ENCODE results near the gene RNF31. TPM values are rescaled to one million over a fixed set of nuclear protein-coding genes. Genes with fewer than 3 reads are reported as not detected.
"Not testable (repeated sequence)": the region's sequence is repeated elsewhere in the genome, so short reads cannot be mapped to it uniquely, and the experiment has no call there.

Gene RNF31
- polyA plus RNA-seq, 12 donors, result 27.3 to 75.4 (median 35.6) TPM; not detected in 1

DNA sequence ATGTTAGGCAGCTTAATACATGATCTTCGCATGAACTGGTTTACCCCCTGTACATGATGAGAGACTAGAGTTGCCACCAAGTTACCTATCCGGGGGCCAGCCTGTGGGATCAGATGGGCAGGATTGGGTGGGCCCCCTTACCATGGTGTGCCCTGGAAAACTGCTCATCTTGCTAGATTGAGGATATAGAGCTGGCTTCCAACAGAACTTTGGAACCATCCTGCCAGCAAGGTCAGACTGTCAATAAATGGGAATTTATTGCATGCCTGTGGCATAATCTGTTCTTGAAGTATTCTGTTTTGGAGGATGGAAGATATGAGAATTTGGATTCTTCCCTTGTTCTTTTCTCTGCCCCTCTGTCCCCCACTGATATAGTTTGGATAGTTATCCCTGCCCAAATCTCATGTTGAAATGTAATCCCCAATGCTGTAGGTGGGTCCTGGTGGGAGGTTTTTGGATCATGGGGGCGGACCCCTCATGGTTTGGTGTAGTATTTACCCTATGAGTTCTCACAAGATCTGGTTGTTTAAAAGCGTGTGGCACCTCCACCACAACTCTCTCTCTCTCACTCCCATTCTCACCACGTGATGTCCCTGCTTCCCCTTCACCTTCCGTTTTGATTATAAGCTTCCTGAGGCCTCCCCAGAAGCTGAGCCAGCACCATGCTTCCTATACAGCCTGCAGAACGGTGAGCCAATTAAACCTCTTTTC lies 51.7 kb downstream of the RNF31 start:
- no peak for DNase-seq

DNA sequence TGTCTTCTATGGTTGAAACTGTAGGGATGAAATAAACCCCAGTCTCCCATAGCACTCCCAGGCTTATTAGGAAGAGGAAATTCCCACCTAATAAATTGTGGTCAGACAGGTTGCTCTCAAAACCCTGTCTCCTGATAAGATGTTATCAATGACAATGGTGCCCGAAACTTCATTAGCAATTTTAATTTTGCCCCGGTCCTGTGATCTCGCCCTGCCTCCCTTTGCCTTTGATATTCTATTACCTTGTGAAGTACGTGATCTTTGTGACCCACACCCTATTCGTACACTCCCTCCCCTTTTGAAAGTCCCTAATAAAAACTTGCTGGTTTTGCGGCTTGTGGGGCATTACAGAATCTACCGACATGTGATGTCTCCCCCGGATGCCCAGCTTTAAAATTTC lies 55.2 kb downstream of the RNF31 start:
- DNase-seq, result not testable (repeated sequence)

DNA sequence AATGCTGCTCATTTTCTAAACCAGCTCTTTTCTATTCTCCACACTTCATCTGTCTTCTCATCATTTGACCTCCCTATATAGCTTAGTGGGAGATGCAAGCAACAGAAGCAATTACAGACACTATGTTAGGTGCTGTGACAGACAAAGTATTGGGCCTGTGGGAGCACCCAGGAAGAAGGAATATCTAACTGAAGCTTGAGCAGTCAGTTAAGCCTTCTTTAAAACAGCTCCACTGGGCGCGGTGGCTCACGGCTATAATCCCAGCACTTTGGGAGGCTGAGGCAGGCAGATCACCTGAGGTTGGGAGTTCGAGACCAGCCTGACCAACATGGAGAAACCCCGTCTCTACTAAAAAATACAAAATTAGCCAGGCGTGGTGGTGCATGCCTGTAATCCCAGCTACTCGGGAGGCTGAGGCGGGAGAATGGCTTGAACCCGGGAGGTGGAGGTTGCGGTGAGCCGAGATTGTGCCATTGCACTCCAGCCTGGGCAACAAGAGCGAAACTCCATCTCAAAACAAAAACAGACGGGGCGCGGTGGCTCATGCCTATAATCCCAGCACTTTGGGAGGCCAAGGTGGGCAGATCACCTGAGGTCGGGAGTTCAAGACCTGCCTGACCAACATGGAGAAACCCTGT lies 56.1 kb downstream of the RNF31 start:
- not testable (repeated sequence) for DNase-seq

DNA sequence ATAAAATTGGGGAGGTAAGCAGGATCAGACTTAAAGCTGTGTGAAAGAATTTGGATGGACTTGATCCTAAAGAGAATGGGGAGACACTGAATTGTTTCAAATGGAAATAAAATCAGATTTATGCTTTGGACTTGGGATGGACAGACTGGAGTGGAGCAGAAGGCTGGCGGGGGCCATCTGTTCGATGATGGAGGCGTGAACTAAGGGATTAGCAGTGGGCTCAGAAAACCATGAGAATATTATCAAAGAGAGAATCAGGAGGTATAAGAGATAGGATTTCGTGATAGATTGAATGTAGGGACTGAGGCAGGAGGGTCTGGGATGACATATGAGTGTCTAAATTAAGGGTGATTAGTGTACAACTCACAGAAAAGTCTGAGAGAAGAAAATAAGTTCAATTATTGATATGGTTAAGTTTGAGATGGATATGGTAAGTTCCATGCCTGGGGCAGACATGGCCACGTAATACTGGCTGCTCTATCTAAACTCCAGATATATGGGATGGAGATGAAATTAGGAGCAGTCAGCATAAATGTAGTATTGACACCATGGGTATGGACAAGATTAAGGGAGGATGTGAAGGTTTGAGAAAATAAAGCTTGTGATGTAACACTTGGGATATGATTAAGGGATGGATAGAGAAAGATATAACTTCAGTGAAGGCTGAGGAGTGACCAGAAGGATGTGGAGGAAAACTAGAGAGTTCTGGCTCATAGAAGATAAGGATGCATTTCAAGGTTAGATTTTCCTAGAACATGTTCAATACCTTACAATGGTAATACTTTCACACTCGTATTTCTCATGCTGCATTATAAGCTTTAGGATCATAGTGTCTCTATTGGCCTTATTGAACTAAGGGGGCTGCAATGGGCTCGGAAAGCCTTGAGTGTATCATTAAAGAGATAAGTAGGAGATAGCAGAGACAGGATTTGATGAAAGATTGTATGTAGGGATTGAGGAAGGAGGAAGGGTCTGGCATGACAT lies 57.2 kb downstream of the RNF31 start:
- no peak for DNase-seq

DNA sequence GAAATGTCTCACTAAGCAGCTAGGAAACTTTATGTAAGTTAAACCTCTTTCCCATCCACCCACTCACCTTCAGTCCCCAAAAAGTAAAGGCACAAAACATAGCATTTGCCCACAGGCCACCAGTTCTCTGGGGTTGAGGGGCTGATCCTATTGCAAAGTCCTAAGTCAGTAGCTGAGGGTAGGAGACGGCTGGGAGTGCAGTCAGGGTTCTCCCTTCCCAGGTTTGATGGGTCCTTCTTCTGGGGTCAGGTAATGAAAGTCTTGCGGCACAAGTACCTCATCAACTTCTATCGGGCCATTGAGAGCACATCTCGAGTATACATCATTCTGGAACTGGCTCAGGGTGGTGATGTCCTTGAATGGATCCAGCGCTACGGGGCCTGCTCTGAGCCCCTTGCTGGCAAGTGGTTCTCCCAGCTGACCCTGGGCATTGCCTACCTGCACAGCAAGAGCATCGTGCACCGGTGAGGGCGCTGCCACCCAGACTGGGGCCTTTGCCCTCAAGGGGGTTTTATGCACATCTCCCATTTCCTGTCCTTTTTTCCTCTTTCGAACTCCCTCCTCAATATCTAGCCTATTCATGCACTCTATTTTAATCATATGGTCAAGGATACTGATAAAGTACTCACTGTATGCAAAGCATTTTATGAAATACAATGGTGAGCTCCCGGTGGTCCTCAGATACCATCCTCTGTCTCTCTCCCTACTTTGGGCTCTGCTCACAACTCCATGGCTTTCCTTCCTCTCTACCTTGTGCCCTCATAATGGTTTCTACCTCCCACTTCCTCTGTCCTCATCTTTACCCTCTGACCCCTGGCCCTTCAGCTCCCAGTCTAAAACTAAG lies 59.2 kb downstream of the RNF31 start:
- no peak for DNase-seq

DNA sequence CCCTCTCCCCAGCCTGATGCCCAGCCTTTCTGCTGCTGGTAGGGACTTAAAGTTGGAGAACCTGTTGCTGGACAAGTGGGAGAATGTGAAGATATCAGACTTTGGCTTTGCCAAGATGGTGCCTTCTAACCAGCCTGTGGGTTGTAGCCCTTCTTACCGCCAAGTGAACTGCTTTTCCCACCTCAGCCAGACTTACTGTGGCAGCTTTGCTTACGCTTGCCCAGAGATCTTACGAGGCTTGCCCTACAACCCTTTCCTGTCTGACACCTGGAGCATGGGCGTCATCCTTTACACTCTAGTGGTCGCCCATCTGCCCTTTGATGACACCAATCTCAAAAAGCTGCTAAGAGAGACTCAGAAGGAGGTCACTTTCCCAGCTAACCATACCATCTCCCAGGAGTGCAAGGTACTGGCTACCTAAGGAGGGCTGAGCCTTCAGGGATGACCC lies 59.8 kb downstream of the RNF31 start:
- DNase-seq, result no peak

DNA sequence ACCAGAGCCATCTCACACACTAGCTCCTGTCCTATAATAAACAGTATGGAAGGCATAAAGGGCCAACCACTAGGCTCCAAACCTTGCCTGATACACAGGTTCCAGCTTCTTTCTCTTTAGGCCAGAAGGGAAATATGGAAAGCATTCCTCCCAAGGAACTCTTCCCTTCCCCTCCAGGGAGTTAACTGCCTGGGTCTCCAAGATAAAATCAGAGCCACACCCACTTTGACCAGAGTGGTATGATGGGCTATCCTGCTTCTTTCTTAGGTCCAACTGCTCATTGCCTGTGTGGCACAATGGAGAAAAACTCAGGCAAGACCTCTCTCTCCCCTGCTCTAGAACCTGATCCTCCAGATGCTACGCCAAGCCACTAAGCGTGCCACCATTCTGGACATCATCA lies 60.3 kb downstream of the RNF31 start:
- DNase-seq, result no peak

Other genes starting within 250 kb of the RNF31 start
- 10 to 100 TPM in 10 of 12 donors, 1 to 10 TPM in 1, not detected in 1; 9.8 to 56.4 (median 15.7) TPM for gene DHRS4, start 193.7 kb upstream of the RNF31 start, polyA plus RNA-seq (ENCODE audit: insufficient read length in 12 of 12)
- gene DHRS4L2, start 158.6 kb upstream of the RNF31 start, polyA plus RNA-seq (ENCODE audit: insufficient read length in 12 of 12), result 10 to 100 TPM in 9 of 12 donors, 1 to 10 TPM in 2, not detected in 1; 8.6 to 17.0 (median 13.9) TPM
- under 1 TPM in 10 of 12 donors, not detected in 2; 0.09 to 0.74 (median 0.22) TPM for gene CARMIL3, start 95.5 kb upstream of the RNF31 start, polyA plus RNA-seq (ENCODE audit: insufficient read length in 12 of 12)
- under 1 TPM in 2 of 12 donors, not detected in 10; 0.08 to 0.21 TPM for gene CPNE6, start 75.9 kb upstream of the RNF31 start, polyA plus RNA-seq (ENCODE audit: insufficient read length in 12 of 12)
- gene PCK2, start 53.2 kb upstream of the RNF31 start, polyA plus RNA-seq (ENCODE audit: insufficient read length in 12 of 12), result 10 to 100 TPM in 1 of 12 donors, 1 to 10 TPM in 10, not detected in 1; 2.2 to 17.9 (median 3.5) TPM
- 10 to 100 TPM in 11 of 12 donors, not detected in 1; 35.5 to 53.7 (median 40.5) TPM for gene DCAF11, start 32.7 kb upstream of the RNF31 start, polyA plus RNA-seq (ENCODE audit: insufficient read length in 12 of 12)
- gene NRL, start 32.5 kb upstream of the RNF31 start, polyA plus RNA-seq (ENCODE audit: insufficient read length in 12 of 12), result 1 to 10 TPM in 7 of 12 donors, under 1 TPM in 3, not detected in 2; 0.82 to 1.9 (median 1.4) TPM
- 100 to 1,000 TPM in 6 of 12 donors, 10 to 100 TPM in 5, not detected in 1; 54.9 to 160 (median 102) TPM for gene FITM1, start 16.8 kb upstream of the RNF31 start, polyA plus RNA-seq (ENCODE audit: insufficient read length in 12 of 12)
- gene PSME1, start 11.3 kb upstream of the RNF31 start, polyA plus RNA-seq (ENCODE audit: insufficient read length in 12 of 12), result 100 to 1,000 TPM in 9 of 12 donors, 10 to 100 TPM in 2, not detected in 1; 67.3 to 116 (median 106) TPM
- gene EMC9, start 5.9 kb upstream of the RNF31 start, polyA plus RNA-seq (ENCODE audit: insufficient read length in 12 of 12), result 10 to 100 TPM in 11 of 12 donors, not detected in 1; 21.0 to 38.3 (median 25.8) TPM
- 100 to 1,000 TPM in 4 of 12 donors, 10 to 100 TPM in 7, not detected in 1; 68.9 to 105 (median 90.2) TPM for gene PSME2, start 888 bp upstream of the RNF31 start, polyA plus RNA-seq (ENCODE audit: insufficient read length in 12 of 12)
- gene IRF9, start 13.8 kb downstream of the RNF31 start, polyA plus RNA-seq (ENCODE audit: insufficient read length in 12 of 12), result 10 to 100 TPM in 11 of 12 donors, not detected in 1; 18.1 to 46.6 (median 25.9) TPM
- 10 to 100 TPM in 4 of 12 donors, 1 to 10 TPM in 7, not detected in 1; 5.7 to 52.4 (median 8.6) TPM for gene REC8, start 24.6 kb downstream of the RNF31 start, polyA plus RNA-seq (ENCODE audit: insufficient read length in 12 of 12)
- 10 to 100 TPM in 11 of 12 donors, not detected in 1; 17.5 to 32.3 (median 24.2) TPM for gene IPO4, start 41.3 kb downstream of the RNF31 start, polyA plus RNA-seq (ENCODE audit: insufficient read length in 12 of 12)
- 10 to 100 TPM in 11 of 12 donors, not detected in 1; 13.2 to 60.8 (median 17.5) TPM for gene TM9SF1, start 47.9 kb downstream of the RNF31 start, polyA plus RNA-seq (ENCODE audit: insufficient read length in 12 of 12)
- gene TSSK4, start 58.2 kb downstream of the RNF31 start, polyA plus RNA-seq (ENCODE audit: insufficient read length in 12 of 12), result 10 to 100 TPM in 1 of 12 donors, 1 to 10 TPM in 9, not detected in 2; 2.0 to 10.1 (median 4.7) TPM
- gene CHMP4A, start 66.0 kb downstream of the RNF31 start, polyA plus RNA-seq (ENCODE audit: insufficient read length in 12 of 12), result 10 to 100 TPM in 11 of 12 donors, not detected in 1; 27.6 to 61.9 (median 36.6) TPM
- 10 to 100 TPM in 4 of 12 donors, 1 to 10 TPM in 7, not detected in 1; 4.6 to 33.0 (median 8.7) TPM for gene MDP1, start 68.6 kb downstream of the RNF31 start, polyA plus RNA-seq (ENCODE audit: insufficient read length in 12 of 12)
- gene NEDD8, start 84.9 kb downstream of the RNF31 start, polyA plus RNA-seq (ENCODE audit: insufficient read length in 12 of 12), result 100 to 1,000 TPM in 11 of 12 donors, not detected in 1; 123 to 211 (median 177) TPM
- 10 to 100 TPM in 11 of 12 donors, not detected in 1; 39.8 to 82.9 (median 54.4) TPM for gene GMPR2, start 85.4 kb downstream of the RNF31 start, polyA plus RNA-seq (ENCODE audit: insufficient read length in 12 of 12)
- gene TINF2, start 95.1 kb downstream of the RNF31 start, polyA plus RNA-seq (ENCODE audit: insufficient read length in 12 of 12), result 10 to 100 TPM in 11 of 12 donors, not detected in 1; 35.0 to 46.2 (median 43.5) TPM
- 1 to 10 TPM in 8 of 12 donors, under 1 TPM in 2, not detected in 2; 0.64 to 7.2 (median 1.4) TPM for gene TGM1, start 115.7 kb downstream of the RNF31 start, polyA plus RNA-seq (ENCODE audit: insufficient read length in 12 of 12)
- gene RABGGTA, start 124.1 kb downstream of the RNF31 start, polyA plus RNA-seq (ENCODE audit: insufficient read length in 12 of 12), result 10 to 100 TPM in 9 of 12 donors, 1 to 10 TPM in 1, not detected in 2; 9.9 to 25.5 (median 13.5) TPM
- 10 to 100 TPM in 10 of 12 donors, 1 to 10 TPM in 1, not detected in 1; 9.8 to 25.1 (median 16.9) TPM for gene DHRS1, start 152.3 kb downstream of the RNF31 start, polyA plus RNA-seq (ENCODE audit: insufficient read length in 12 of 12)
- 10 to 100 TPM in 11 of 12 donors, not detected in 1; 18.0 to 23.6 (median 20.5) TPM for gene NOP9, start 152.4 kb downstream of the RNF31 start, polyA plus RNA-seq (ENCODE audit: insufficient read length in 12 of 12)
- gene CIDEB, start 160.5 kb downstream of the RNF31 start, polyA plus RNA-seq (ENCODE audit: insufficient read length in 12 of 12), result 10 to 100 TPM in 6 of 12 donors, 1 to 10 TPM in 5, not detected in 1; 7.3 to 28.8 (median 11.2) TPM
- 1 to 10 TPM in 11 of 12 donors, not detected in 1; 1.6 to 7.2 (median 2.7) TPM for gene LTB4R2, start 162.6 kb downstream of the RNF31 start, polyA plus RNA-seq (ENCODE audit: insufficient read length in 12 of 12)
- 10 to 100 TPM in 1 of 12 donors, 1 to 10 TPM in 9, not detected in 2; 2.2 to 15.8 (median 3.2) TPM for gene LTB4R, start 164.0 kb downstream of the RNF31 start, polyA plus RNA-seq (ENCODE audit: insufficient read length in 12 of 12)
- 10 to 100 TPM in 10 of 12 donors, 1 to 10 TPM in 1, not detected in 1; 8.4 to 26.2 (median 16.9) TPM for gene ADCY4, start 187.6 kb downstream of the RNF31 start, polyA plus RNA-seq (ENCODE audit: insufficient read length in 12 of 12)
- gene RIPK3, start 192.5 kb downstream of the RNF31 start, polyA plus RNA-seq (ENCODE audit: insufficient read length in 12 of 12), result 1 to 10 TPM in 9 of 12 donors, under 1 TPM in 1, not detected in 2; 0.96 to 5.6 (median 1.3) TPM
- 100 to 1,000 TPM in 1 of 12 donors, 10 to 100 TPM in 10, not detected in 1; 20.7 to 152 (median 40.4) TPM for gene NFATC4, start 220.7 kb downstream of the RNF31 start, polyA plus RNA-seq (ENCODE audit: insufficient read length in 12 of 12)